ENCODE results near the gene TAB2. TPM values are rescaled to one million over a fixed set of nuclear protein-coding genes. Genes with fewer than 3 reads are reported as not detected.

TAB2 gene
- polyA plus RNA-seq, 2 of the 4 experiments (the other 2 are of a cell fraction): 23.0 to 49.0 TPM

- ChIA-PET POLR2A (no interaction called here), CTCF (interaction anchor here (1.1 to 5.6 kb wide), 2 partner anchors 17 to 31 kb away, joined by 3 to 23 read pairs; no protein-coding TSS in a partner anchor)
- Histone ChIP-seq H3K4me1 (0 out of 3 replicates have a peak, but pooled peaks cover 3% of the 10 kb centered on the region), H3K27ac (no peak overlapping the region), H3K4me3 (no peak overlapping the region), H3K4me2 (no peak overlapping the region), H3K9me3 (no peaks in the 10 kb centered on the region)
- 48% methylated on average over 3 of the region's 5 CpGs for WGBS (ENCODE audit: missing lambda C conversion rate)
- DNase-seq (ENCODE audit: low read depth in 1 of 2, low spot score in 1 of 2) (no peak), FAIRE-seq (no peak), ATAC-seq (no peak)
- no peak for TF ChIP-seq PHF8 (IDR thresholded peaks at IDR 0.05; ENCODE audit: borderline replicate concordance, low read depth)
Measured at GRCh38 chr6:149448821-149449453, 131.4 kb downstream of the TAB2 start.

DNA sequence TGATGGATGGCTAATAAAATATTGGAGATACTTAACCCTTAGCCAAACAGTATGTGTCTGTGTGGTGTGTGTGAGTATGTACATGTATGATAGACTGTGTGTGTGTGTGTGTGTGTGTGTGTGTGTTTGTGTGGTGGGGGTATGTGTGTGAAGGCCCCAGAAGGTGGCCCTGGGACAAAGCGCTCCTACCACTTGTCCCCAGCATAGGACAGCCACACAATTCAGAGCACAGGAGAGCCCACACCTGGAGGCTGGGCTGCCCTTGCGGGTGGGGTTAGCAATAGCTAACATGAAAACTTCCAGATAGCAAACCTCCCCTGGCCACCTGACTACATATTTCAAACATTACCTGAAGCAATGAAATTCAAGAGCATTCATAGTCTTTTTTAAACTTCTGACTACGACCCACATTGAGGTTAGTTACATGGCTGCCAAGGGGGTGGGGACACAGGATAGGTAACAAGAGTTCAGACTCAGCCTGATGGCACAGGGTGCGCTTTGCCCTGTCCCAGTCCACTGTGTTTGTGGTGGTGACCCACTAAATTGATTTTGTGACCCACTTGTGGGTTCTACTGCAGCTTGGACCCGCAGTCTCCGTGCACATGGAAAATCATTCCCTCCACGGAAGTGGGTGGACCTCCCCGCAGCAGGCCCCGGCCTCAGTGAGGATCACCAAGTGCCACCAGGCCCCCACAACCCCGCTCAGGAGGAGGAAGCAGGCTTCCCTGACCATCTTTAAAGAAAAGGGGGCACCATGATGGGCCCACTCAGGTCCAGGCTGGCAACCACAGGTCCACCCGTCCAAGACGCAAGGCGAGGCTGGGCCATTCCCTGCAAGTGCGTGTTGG, 132.5 kb downstream of the TAB2 start:
- Histone ChIP-seq H3K4me2 (no peak overlapping the region), H3K4me3 (no peak overlapping the region)

GRCh38 chr6:149450679-149451375, 133.3 kb downstream of the TAB2 start:
- ChIA-PET CTCF (no interaction called here), POLR2A (no interaction called here)
- Histone ChIP-seq H3K9me3 (no peaks in the 10 kb centered on the region), H3K27ac (no peak overlapping the region), H3K4me1 (peaks cover 3% of the 10 kb centered on the region; the same call in 1 of the 3 replicates), H3K4me3 (no peak overlapping the region), H3K4me2 (no peak overlapping the region)
- DNase-seq (ENCODE audit: low read depth in 1 of 2, low spot score in 1 of 2) (no peak), ATAC-seq (no peak), FAIRE-seq (no peak)
- TF ChIP-seq MYC (IDR thresholded peaks at IDR 0.05; ENCODE audit: borderline replicate concordance, low read length) (no peak), NR3C1 (IDR thresholded peaks at IDR 0.05) (no peak), HOXA7 (CRISPR knock-in tag; IDR thresholded peaks at IDR 0.05) (no peak), RCOR1 (IDR thresholded peaks at IDR 0.05; ENCODE audit: low read depth, low read length) (no peak), HEYL (CRISPR knock-in tag; IDR thresholded peaks at IDR 0.05) (no peak), ZFP36 (IDR thresholded peaks at IDR 0.05; ENCODE audit: borderline replicate concordance, partially characterized antibody) (no peak)
- 81% methylated on average over 55 of the region's 89 CpGs for WGBS (ENCODE audit: missing lambda C conversion rate)

More for the DNA sequence above, 132.5 kb downstream of the TAB2 start:
- DNase-seq (ENCODE audit: low read depth in 1 of 2, low spot score in 1 of 2) (no peak), ATAC-seq (no peak), FAIRE-seq (no peak)
- Histone ChIP-seq H3K27ac (no peak overlapping the region), H3K4me1 (peaks cover 3% of the 10 kb centered on the region; the same call in 1 of the 3 replicates), H3K9me3 (no peaks in the 10 kb centered on the region)
- POLR2A ChIA-PET: no interaction called here
- WGBS (ENCODE audit: missing lambda C conversion rate): 89% methylated on average over 6 of the region's 14 CpGs
- CTCF ChIA-PET: interaction anchor here (0.7 to 5.6 kb wide), 3 partner anchors 18 to 30 kb away, joined by 3 to 23 read pairs (median 3); no protein-coding TSS in a partner anchor
- TF ChIP-seq CEBPB (IDR thresholded peaks at IDR 0.05) (no peak), MAX (IDR thresholded peaks at IDR 0.05) (no peak), RAD21 (conservative IDR thresholded peaks at IDR 0.05 in 1 of 2, IDR thresholded peaks at IDR 0.05 in 1 of 2) (no peak), HDAC2 (IDR thresholded peaks at IDR 0.05) (no peak), FOXS1 (CRISPR knock-in tag; IDR thresholded peaks at IDR 0.05) (no peak), POLR2AphosphoS2 (conservative IDR thresholded peaks at IDR 0.05; ENCODE audit: low read length) (no peak), JUNB (IDR thresholded peaks at IDR 0.05) (no peak), ZFP36 (IDR thresholded peaks at IDR 0.05; ENCODE audit: borderline replicate concordance, partially characterized antibody) (no peak), ZSCAN20 (CRISPR knock-in tag; IDR thresholded peaks at IDR 0.05) (no peak), PHF8 (IDR thresholded peaks at IDR 0.05; ENCODE audit: borderline replicate concordance, low read depth) (no peak), CHD2 (IDR thresholded peaks at IDR 0.05; ENCODE audit: low read length, partially characterized antibody) (no peak), FOSB (CRISPR knock-in tag; IDR thresholded peaks at IDR 0.05) (no peak), EHF (CRISPR knock-in tag; IDR thresholded peaks at IDR 0.05) (no peak), CBX2 (IDR thresholded peaks at IDR 0.05; ENCODE audit: borderline replicate concordance, low read depth) (no peak), CHD4 (IDR thresholded peaks at IDR 0.05; ENCODE audit: borderline replicate concordance) (no peak), BHLHE40 (IDR thresholded peaks at IDR 0.05; ENCODE audit: low read depth, low read length) (no peak), POLR2A (IDR thresholded peaks at IDR 0.05; ENCODE audit: low read length) (no peak), HEYL (CRISPR knock-in tag; IDR thresholded peaks at IDR 0.05) (no peak)
- TF ChIP-seq, protein P1, sequence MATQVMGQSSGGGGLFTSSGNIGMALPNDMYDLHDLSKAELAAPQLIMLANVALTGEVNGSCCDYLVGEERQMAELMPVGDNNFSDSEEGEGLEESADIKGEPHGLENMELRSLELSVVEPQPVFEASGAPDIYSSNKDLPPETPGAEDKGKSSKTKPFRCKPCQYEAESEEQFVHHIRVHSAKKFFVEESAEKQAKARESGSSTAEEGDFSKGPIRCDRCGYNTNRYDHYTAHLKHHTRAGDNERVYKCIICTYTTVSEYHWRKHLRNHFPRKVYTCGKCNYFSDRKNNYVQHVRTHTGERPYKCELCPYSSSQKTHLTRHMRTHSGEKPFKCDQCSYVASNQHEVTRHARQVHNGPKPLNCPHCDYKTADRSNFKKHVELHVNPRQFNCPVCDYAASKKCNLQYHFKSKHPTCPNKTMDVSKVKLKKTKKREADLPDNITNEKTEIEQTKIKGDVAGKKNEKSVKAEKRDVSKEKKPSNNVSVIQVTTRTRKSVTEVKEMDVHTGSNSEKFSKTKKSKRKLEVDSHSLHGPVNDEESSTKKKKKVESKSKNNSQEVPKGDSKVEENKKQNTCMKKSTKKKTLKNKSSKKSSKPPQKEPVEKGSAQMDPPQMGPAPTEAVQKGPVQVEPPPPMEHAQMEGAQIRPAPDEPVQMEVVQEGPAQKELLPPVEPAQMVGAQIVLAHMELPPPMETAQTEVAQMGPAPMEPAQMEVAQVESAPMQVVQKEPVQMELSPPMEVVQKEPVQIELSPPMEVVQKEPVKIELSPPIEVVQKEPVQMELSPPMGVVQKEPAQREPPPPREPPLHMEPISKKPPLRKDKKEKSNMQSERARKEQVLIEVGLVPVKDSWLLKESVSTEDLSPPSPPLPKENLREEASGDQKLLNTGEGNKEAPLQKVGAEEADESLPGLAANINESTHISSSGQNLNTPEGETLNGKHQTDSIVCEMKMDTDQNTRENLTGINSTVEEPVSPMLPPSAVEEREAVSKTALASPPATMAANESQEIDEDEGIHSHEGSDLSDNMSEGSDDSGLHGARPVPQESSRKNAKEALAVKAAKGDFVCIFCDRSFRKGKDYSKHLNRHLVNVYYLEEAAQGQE (IDR thresholded peaks at IDR 0.05): no peak
